Measurements from ENCODE around the gene EPN2. TPM values are rescaled to one million over a fixed set of nuclear protein-coding genes. Genes with fewer than 3 reads are reported as not detected.

Gene EPN2
- total RNA-seq, 1 donor = 18.1 TPM

- H3K4me3 ChIP-seq (ENCODE audit: insufficient read depth, low read length) = no peak overlapping the region
- H3K79me2 ChIP-seq (ENCODE audit: insufficient read depth, low read length) = no peaks in the 10 kb centered on the region
- no peaks in the 10 kb centered on the region for H4K20me1 ChIP-seq (ENCODE audit: insufficient read depth, low read length)
- peaks cover 13% of the 10 kb centered on the region for H3K36me3 ChIP-seq (ENCODE audit: insufficient read depth, low read length)
- H2AFZ ChIP-seq (ENCODE audit: low read length) = no peak overlapping the region
- no peaks in the 10 kb centered on the region for H3K27me3 ChIP-seq (ENCODE audit: insufficient read depth, low read length)
- no peak overlapping the region for H3K4me2 ChIP-seq (ENCODE audit: insufficient read depth, low read length)
- H3K9me3 ChIP-seq (ENCODE audit: low read depth, low read length) = no peaks in the 10 kb centered on the region
- TF ChIP-seq CTCF (IDR thresholded peaks at IDR 0.05; ENCODE audit: extremely low read depth, low read depth, low read length) = no peak
- no peak for DNase-seq (ENCODE audit: insufficient read length, low spot score, missing footprints)
- no peak overlapping the region for H3K27ac ChIP-seq (ENCODE audit: low read depth, low read length)
- peaks cover 14% of the 10 kb centered on the region for H3K4me1 ChIP-seq (ENCODE audit: insufficient read depth, low read length)
Observed at GRCh38 chr17:19322861-19323260, 85.7 kb downstream of the EPN2 start.

GRCh38 chr17:19325542-19325941, 88.4 kb downstream of the EPN2 start:
- Histone ChIP-seq H3K27me3 (ENCODE audit: insufficient read depth, low read length) (no peaks in the 10 kb centered on the region), H2AFZ (ENCODE audit: low read length) (no peak overlapping the region), H4K20me1 (ENCODE audit: insufficient read depth, low read length) (no peaks in the 10 kb centered on the region), H3K4me1 (ENCODE audit: insufficient read depth, low read length) (peaks cover 18% of the 10 kb centered on the region), H3K9me3 (ENCODE audit: low read depth, low read length) (no peaks in the 10 kb centered on the region), H3K4me3 (ENCODE audit: insufficient read depth, low read length) (no peak overlapping the region), H3K27ac (ENCODE audit: low read depth, low read length) (no peak overlapping the region), H3K4me2 (ENCODE audit: insufficient read depth, low read length) (no peak overlapping the region), H3K36me3 (ENCODE audit: insufficient read depth, low read length) (peaks cover 13% of the 10 kb centered on the region), H3K79me2 (ENCODE audit: insufficient read depth, low read length) (no peaks in the 10 kb centered on the region)
- no peak for TF ChIP-seq CTCF (IDR thresholded peaks at IDR 0.05; ENCODE audit: extremely low read depth, low read depth, low read length)
- DNase-seq (ENCODE audit: insufficient read length, low spot score, missing footprints) = no peak

GRCh38 chr17:19327031-19327783, 90.0 kb downstream of the EPN2 start:
- peak overlapping the region; percentile 5 for H3K4me3 ChIP-seq (ENCODE audit: insufficient read depth, low read length)
- peak overlapping the region; percentile 84 for H3K27ac ChIP-seq (ENCODE audit: low read depth, low read length)
- peaks cover 34% of the 10 kb centered on the region for H3K4me1 ChIP-seq (ENCODE audit: insufficient read depth, low read length)
- no peaks in the 10 kb centered on the region for H3K79me2 ChIP-seq (ENCODE audit: insufficient read depth, low read length)
- peaks cover 9% of the 10 kb centered on the region for H3K36me3 ChIP-seq (ENCODE audit: insufficient read depth, low read length)
- H3K9me3 ChIP-seq (ENCODE audit: low read depth, low read length) = no peaks in the 10 kb centered on the region
- no peak for TF ChIP-seq CTCF (IDR thresholded peaks at IDR 0.05; ENCODE audit: extremely low read depth, low read depth, low read length)
- no peaks in the 10 kb centered on the region for H3K27me3 ChIP-seq (ENCODE audit: insufficient read depth, low read length)
- peak overlapping the region; percentile 52 for H3K4me2 ChIP-seq (ENCODE audit: insufficient read depth, low read length)
- peak; percentile 91 for DNase-seq (ENCODE audit: insufficient read length, low spot score, missing footprints)
- no peak overlapping the region for H2AFZ ChIP-seq (ENCODE audit: low read length)
- H4K20me1 ChIP-seq (ENCODE audit: insufficient read depth, low read length) = no peaks in the 10 kb centered on the region

- TF ChIP-seq CTCF (IDR thresholded peaks at IDR 0.05; ENCODE audit: extremely low read depth, low read depth, low read length) = no peak
- Histone ChIP-seq H4K20me1 (ENCODE audit: insufficient read depth, low read length) (no peaks in the 10 kb centered on the region), H3K4me2 (ENCODE audit: insufficient read depth, low read length) (no peak overlapping the region), H3K4me1 (ENCODE audit: insufficient read depth, low read length) (peaks cover 34% of the 10 kb centered on the region), H3K9me3 (ENCODE audit: low read depth, low read length) (no peaks in the 10 kb centered on the region), H3K27me3 (ENCODE audit: insufficient read depth, low read length) (no peaks in the 10 kb centered on the region), H3K4me3 (ENCODE audit: insufficient read depth, low read length) (no peak overlapping the region), H3K27ac (ENCODE audit: low read depth, low read length) (no peak overlapping the region), H3K36me3 (ENCODE audit: insufficient read depth, low read length) (peaks cover 12% of the 10 kb centered on the region), H2AFZ (ENCODE audit: low read length) (no peak overlapping the region), H3K79me2 (ENCODE audit: insufficient read depth, low read length) (no peaks in the 10 kb centered on the region)
- DNase-seq (ENCODE audit: insufficient read length, low spot score, missing footprints) = no peak
Observed at GRCh38 chr17:19328441-19329061, 91.4 kb downstream of the EPN2 start.

All from osteoblast (primary cell).